Peyer's patch (tissue), 4 donors: ENCODE measurements around the gene RPF1.
"Not testable (repeated sequence)": the region's sequence is repeated elsewhere in the genome, so short reads cannot be mapped to it uniquely, and the experiment has no call there.

Experiments used
- POLR2A ChIP-seq, 2 donors: fragments of 450-650 bp; IDR thresholded peaks; one replicate each; pipeline ENCODE4 v1.5.1; 2017; ENCODE audit warnings: antibody characterized with exemption in 2 of 2, mild to moderate bottlenecking in 2 of 2, moderate library complexity in 2 of 2
- TF ChIP-seq, protein P1 (sequence below), 6 experiments: fragments of 450-650 bp in 4 of 6; fragments of 200-600 bp in 2 of 6; sonication (generic) in 1 of 6; IDR thresholded peaks; one replicate each; pipeline ENCODE4 v1.5.1; 2017 to 2019; ENCODE audit warnings: antibody characterized with exemption in 6 of 6, mild to moderate bottlenecking in 3 of 6, moderate library complexity in 1 of 6

DNA sequence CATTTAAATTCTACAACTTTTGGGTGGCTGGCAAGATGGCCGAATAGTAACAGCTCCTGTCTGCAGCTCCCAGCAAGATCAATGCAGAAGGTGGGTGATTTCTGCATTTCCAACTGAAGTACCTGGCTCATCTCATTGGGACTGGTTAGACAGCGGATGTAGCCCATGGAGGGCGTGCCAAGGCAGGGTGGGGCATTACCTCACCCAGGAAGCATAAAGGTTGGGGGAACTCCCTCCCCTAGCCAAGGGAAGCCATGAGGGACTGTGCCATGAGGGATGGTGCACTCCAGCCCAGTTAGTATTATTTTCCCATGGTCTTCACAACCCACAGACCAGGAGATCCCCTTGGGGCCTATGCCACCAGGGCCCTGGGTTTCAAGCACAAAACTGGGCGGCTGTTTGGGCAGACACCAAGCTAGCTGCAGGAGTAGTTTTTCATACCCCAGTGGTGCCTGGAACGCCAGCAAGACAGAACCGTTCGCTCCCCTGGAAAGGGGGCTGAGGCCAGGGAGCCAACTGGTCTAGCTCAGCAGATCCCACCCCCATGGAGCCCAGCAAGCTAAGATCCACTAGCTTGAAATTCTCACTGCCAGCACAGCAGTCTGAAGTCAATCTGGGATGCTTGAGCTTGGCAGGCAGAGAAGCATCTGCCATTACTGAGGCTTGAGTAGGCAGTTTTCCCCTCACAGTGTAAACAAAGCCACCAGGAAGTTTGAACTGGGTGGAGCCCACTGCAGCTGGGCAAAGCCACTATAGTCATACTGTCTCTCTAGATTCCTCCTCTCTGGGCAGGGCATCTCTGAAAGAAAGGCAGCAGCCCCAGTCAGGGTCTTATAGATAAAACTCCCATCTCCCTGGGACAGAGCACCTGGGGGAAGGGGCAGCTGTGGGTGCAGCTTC is 36.1 kb upstream of the RPF1 start:
- TF ChIP-seq, protein P1, sequence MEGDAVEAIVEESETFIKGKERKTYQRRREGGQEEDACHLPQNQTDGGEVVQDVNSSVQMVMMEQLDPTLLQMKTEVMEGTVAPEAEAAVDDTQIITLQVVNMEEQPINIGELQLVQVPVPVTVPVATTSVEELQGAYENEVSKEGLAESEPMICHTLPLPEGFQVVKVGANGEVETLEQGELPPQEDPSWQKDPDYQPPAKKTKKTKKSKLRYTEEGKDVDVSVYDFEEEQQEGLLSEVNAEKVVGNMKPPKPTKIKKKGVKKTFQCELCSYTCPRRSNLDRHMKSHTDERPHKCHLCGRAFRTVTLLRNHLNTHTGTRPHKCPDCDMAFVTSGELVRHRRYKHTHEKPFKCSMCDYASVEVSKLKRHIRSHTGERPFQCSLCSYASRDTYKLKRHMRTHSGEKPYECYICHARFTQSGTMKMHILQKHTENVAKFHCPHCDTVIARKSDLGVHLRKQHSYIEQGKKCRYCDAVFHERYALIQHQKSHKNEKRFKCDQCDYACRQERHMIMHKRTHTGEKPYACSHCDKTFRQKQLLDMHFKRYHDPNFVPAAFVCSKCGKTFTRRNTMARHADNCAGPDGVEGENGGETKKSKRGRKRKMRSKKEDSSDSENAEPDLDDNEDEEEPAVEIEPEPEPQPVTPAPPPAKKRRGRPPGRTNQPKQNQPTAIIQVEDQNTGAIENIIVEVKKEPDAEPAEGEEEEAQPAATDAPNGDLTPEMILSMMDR (IDR thresholded peaks at IDR 0.05), result not testable (repeated sequence)
- not testable (repeated sequence) for TF ChIP-seq POLR2A (IDR thresholded peaks at IDR 0.05)
